Psoas muscle (tissue), 8 donors: ENCODE results near the gene TMEM201. TPM values are rescaled to one million over a fixed set of nuclear protein-coding genes. Genes with fewer than 3 reads are reported as not detected.

ENCODE experiments used
- ATAC-seq, 4 donors: fragments of 200-7000 bp; cut with Tn5 transposase; one replicate each; pipeline ENCODE4 v1.9.1; 2020; ENCODE audit warnings: moderate library complexity in 3 of 4, mild to moderate bottlenecking in 2 of 4
- DNase-seq, 2 donors: peaks; one replicate each; pipeline ENCODE4 v3.0.0-alpha.2; 2020
- H3K27ac ChIP-seq: fragments of 200-600 bp; one replicate; pipeline ENCODE4 v1.8.0; 2022
- H3K27me3 ChIP-seq, 3 donors: fragments of 200-600 bp in 1 of 3; one replicate each; pipeline versions ENCODE4 v1.6.1 to v1.8.0; 2013 to 2022; ENCODE audit warnings: low read length in 2 of 3, mild to moderate bottlenecking in 2 of 3, moderate library complexity in 1 of 3; ENCODE audit not compliant: insufficient read depth in 3 of 3
- H3K36me3 ChIP-seq, 2 donors: fragments of 200-600 bp in 1 of 2; one replicate each; pipeline versions ENCODE4 v1.6.1 to v1.8.0; 2013 to 2022; ENCODE audit warnings: low read depth in 1 of 2, mild to moderate bottlenecking in 1 of 2, moderate library complexity in 1 of 2; ENCODE audit not compliant: insufficient read depth in 1 of 2
- H3K4me1 ChIP-seq: fragments of 200-600 bp; one replicate; pipeline ENCODE4 v1.8.0; 2022
- H3K4me3 ChIP-seq: fragments of 200-600 bp; one replicate; pipeline ENCODE4 v1.8.0; 2022; ENCODE audit warnings: mild to moderate bottlenecking
- H3K9me3 ChIP-seq: fragments of 200-600 bp; one replicate; pipeline ENCODE4 v1.8.0; 2022
- WGBS, 3 donors: extraction: QIAGEN DNeasy Blood & Tissue Kit; methylation state at CpG; one replicate each; pipeline versions ENCODE4 v1.1.6 to v1.1.7; 2013; 5-methylcytosine and 5-hydroxymethylcytosine counted together
- intact Hi-C, 2 donors: fragments of 100-400 bp; cut with DNase I; formaldehyde crosslinking; loops; one replicate each; pipeline versions ENCODE4 v1.11.0 to v1.14.2; 2022
- polyA plus RNA-seq, 3 donors: library from polyadenylated mRNA; stranded (reverse); fragments of 200-250 nt; gene quantifications; one replicate each; pipeline ENCODE4 v1.2.3, GENCODE V29; 2013
- total RNA-seq, 4 donors: library from RNA; stranded (reverse); fragmentation: NEBNext Ultra II Directional in 2 of 4; extraction: Animal tissue kit (Norgen Biotek cat#: 25700) in 2 of 4; gene quantifications; one replicate each; pipeline versions ENCODE4 v1.2.1 to v1.2.4, GENCODE V29; 2021 to 2023
- TF ChIP-seq, protein P1 (sequence below): fragments of 200-600 bp; IDR thresholded peaks from one replicate; pipeline ENCODE4 v1.8.0; 2022; ENCODE audit warnings: antibody characterized with exemption
- donor health status: healthy with polysubstance abuse.
- donor health status: DM: no; HTN: no; CAD: no; lungs with moderate emphysema.
- donor health status: Bipolar disorder and iron deficiency.
- donor health status: healthy.
- donor health status: DM: yes; HTN: yes; CAD: no.
- donor health status: DM: no; HTN: no; CAD: no.
- donor health status: DM: no; HTN: no; CAD: no.
- donor health status: DM: yes; HTN: yes; CAD: no.

The TMEM201 gene
- total and polyA plus RNA-seq, 7 donors: 15.7 to 37.3 (median 23.2) TPM

DNA sequence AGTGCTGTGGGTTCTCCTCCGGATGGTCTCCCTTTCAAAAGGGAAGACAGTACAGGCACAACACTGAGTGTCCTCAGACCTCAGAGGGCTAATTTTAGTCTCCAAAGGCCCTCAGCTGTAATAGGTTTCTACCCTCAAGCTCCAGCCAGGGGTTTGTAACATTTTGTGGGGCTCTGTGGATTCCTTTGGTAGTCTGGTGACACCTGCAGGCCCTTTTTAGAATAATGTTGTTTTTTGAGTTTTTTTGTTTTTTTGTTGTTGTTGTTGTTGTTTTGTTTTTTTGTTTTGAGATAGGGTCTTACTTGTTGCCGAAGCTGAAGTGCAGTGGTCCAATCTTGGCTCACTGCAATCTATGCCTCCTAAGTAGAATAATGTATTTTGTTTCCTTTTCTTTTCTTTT is 15.0 kb upstream of the TMEM201 start:
- Histone ChIP-seq H3K36me3 (peaks cover 2 to 44% of the 10 kb centered on the region in 2 donors), H3K27me3 (no peaks in the 10 kb centered on the region), H3K4me3 (no peak overlapping the region), H3K4me1 (peaks cover 15% of the 10 kb centered on the region), H3K27ac (no peak overlapping the region), H3K9me3 (no peaks in the 10 kb centered on the region)
- ATAC-seq: peak in 3 of 4 donors; percentile 45 to 61 (median 61)
- TF ChIP-seq, protein P1, sequence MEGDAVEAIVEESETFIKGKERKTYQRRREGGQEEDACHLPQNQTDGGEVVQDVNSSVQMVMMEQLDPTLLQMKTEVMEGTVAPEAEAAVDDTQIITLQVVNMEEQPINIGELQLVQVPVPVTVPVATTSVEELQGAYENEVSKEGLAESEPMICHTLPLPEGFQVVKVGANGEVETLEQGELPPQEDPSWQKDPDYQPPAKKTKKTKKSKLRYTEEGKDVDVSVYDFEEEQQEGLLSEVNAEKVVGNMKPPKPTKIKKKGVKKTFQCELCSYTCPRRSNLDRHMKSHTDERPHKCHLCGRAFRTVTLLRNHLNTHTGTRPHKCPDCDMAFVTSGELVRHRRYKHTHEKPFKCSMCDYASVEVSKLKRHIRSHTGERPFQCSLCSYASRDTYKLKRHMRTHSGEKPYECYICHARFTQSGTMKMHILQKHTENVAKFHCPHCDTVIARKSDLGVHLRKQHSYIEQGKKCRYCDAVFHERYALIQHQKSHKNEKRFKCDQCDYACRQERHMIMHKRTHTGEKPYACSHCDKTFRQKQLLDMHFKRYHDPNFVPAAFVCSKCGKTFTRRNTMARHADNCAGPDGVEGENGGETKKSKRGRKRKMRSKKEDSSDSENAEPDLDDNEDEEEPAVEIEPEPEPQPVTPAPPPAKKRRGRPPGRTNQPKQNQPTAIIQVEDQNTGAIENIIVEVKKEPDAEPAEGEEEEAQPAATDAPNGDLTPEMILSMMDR: peak; percentile 36
- intact Hi-C loops: loop anchor here (1.0 to 5.0 kb wide), 2 partner anchors 76 to 78 kb away; no protein-coding TSS in a partner anchor
- WGBS, 3 donors: 53 to 81% (median 77%) methylated on average over 2 of the region's 2 CpGs
- DNase-seq: no peak

DNA sequence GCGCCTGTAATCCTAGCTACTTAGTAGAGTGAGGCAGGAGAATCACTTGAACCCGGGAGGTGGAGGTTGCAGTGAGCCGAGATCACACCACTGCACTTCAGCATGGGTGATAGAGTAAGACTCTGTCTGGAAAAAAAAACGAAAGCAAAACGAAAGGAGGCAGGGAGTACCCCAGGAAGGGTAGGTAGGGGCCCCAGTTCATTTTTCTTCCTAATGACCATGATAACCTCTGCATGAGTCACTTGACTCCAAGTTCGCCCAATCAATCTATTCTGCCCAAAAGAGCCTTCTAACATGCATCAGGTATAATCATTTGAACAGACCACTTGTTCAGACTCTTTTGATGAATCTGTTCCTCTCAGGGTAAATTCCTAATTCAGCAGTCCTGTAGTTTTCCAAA is 13.2 kb upstream of the TMEM201 start:
- Histone ChIP-seq H3K4me3 (no peak overlapping the region), H3K27ac (no peak overlapping the region), H3K9me3 (no peaks in the 10 kb centered on the region), H3K27me3 (no peaks in the 10 kb centered on the region), H3K36me3 (peaks cover 3 to 61% of the 10 kb centered on the region in 2 donors), H3K4me1 (peaks cover 9% of the 10 kb centered on the region)
- TF ChIP-seq, protein P1: no peak
- DNase-seq: no peak
- no peak for ATAC-seq
- 91 to 92% (median 92%) methylated on average over 6 of the region's 6 CpGs for WGBS, 3 donors
- intact Hi-C loops: loop anchor here in 1 of 2 donors (5.0 kb wide), 1 partner anchor 283 kb away; the partner anchor contains the start of gene SPSB1

DNA sequence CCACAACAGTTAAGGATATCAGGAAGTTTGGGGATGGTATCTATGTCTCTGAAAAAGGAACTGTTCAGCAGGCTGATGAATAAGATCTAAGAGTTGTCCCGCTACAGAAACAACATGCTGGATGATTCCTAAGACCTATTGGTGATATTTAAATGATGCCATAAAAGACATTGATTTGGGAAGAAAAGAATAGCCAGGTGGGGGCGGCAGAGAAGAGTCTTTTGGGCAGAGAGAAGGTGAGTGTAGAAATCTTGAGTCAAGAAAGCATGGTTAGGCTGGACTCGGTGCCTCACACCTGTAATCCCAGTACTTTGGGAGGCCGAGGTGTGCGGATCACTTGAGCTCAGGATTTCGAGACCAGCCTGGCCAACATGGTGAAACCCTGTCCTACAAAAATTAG is 11.8 kb upstream of the TMEM201 start:
- H3K36me3 ChIP-seq: peaks cover 3 to 68% of the 10 kb centered on the region in 2 donors
- intact Hi-C loops: loop anchor here in 1 of 2 donors (5.0 kb wide), 1 partner anchor 285 kb away; the partner anchor contains the start of gene SPSB1
- H3K9me3 ChIP-seq: no peaks in the 10 kb centered on the region
- peaks cover 4% of the 10 kb centered on the region for H3K4me1 ChIP-seq
- H3K27me3 ChIP-seq: no peaks in the 10 kb centered on the region
- no peak overlapping the region for H3K4me3 ChIP-seq
- DNase-seq (no peak), ATAC-seq (no peak)
- TF ChIP-seq, protein P1: no peak
- 93 to 96% (median 94%) methylated on average over 6 of the region's 6 CpGs for WGBS, 3 donors
- H3K27ac ChIP-seq: no peak overlapping the region

DNA sequence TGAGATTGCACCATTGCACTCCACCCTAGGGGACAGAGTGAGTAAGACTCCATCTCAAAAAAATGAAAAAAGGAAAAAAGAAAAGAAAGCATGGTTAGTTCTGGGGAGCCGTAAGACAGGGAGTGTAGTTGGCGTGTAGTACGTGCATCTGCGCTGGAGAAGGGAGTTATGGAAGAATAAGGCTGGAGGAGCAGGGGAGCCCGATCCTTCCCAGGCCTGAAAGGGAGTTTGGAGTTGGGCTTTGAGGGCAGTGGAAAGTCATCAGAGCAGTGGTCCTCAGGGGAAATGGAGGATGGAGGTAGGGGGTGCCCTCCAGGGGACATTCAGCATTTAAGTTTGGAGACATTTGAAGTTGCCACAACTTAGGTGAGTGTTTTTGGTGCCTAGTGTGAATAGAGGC is 11.3 kb upstream of the TMEM201 start:
- TF ChIP-seq, protein P1: no peak
- ATAC-seq (no peak), DNase-seq (no peak)
- H3K36me3 ChIP-seq: peaks cover 3 to 68% of the 10 kb centered on the region in 2 donors
- peaks cover 4% of the 10 kb centered on the region for H3K4me1 ChIP-seq
- no peaks in the 10 kb centered on the region for H3K9me3 ChIP-seq
- H3K4me3 ChIP-seq: no peak overlapping the region
- H3K27ac ChIP-seq: no peak overlapping the region
- intact Hi-C loops: loop anchor here in 1 of 2 donors (5.0 kb wide), 1 partner anchor 285 kb away; the partner anchor contains the start of gene SPSB1
- 88 to 95% (median 89%) methylated on average over 5 of the region's 5 CpGs for WGBS, 3 donors
- H3K27me3 ChIP-seq: no peaks in the 10 kb centered on the region

DNA sequence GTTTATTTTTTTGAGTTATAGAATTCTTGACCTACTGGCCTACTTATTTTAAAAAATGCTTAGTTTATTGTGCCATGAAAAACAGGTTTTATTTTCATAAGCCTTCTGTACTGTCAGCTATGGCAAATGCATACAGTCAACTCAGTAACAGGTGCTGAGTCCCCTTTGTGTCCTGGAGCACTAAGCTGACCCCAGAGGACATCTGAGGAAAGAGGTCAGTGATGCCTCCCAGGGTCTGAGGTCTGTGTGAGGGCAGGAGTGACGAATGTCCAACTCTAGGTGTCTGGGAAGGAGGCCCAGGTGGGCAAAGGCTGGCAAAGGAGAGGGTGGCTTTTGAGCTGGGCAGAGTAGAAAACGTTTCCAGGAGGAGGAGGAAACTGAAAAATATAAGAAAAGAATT is 7.8 kb upstream of the TMEM201 start:
- Histone ChIP-seq H3K4me3 (no peak overlapping the region), H3K4me1 (no peaks in the 10 kb centered on the region), H3K36me3 (peaks cover 3 to 74% of the 10 kb centered on the region in 2 donors), H3K27ac (no peak overlapping the region), H3K27me3 (no peaks in the 10 kb centered on the region), H3K9me3 (no peaks in the 10 kb centered on the region)
- WGBS, 3 donors: 89 to 93% (median 92%) methylated on average over 2 of the region's 2 CpGs
- intact Hi-C loops: no loop called here
- no peak for DNase-seq
- TF ChIP-seq, protein P1: no peak
- ATAC-seq: no peak
